Measurements from ENCODE around the gene PDPK1. TPM values are rescaled to one million over a fixed set of nuclear protein-coding genes. Genes with fewer than 3 reads are reported as not detected.
"Not testable (repeated sequence)": the region's sequence is repeated elsewhere in the genome, so short reads cannot be mapped to it uniquely, and the experiment has no call there.

Gene PDPK1
- polyA plus RNA-seq, 1 experiment, result 32.4 TPM

- POLR2A ChIA-PET; H3K27me3 ChIP-seq (ENCODE audit: control insufficient read depth, insufficient read depth, low read length); DNase-seq (ENCODE audit: low read depth, low spot score); H3K27ac ChIP-seq (ENCODE audit: low read depth, low read length); H3K9me3 ChIP-seq (ENCODE audit: control insufficient read depth, insufficient read depth, low read length); CTCF ChIA-PET; H3K4me3 ChIP-seq (ENCODE audit: low read depth, low read length): not testable (repeated sequence)
Measured at GRCh38 chr16:2632291-2632690, 94.5 kb downstream of the PDPK1 start.

DNA sequence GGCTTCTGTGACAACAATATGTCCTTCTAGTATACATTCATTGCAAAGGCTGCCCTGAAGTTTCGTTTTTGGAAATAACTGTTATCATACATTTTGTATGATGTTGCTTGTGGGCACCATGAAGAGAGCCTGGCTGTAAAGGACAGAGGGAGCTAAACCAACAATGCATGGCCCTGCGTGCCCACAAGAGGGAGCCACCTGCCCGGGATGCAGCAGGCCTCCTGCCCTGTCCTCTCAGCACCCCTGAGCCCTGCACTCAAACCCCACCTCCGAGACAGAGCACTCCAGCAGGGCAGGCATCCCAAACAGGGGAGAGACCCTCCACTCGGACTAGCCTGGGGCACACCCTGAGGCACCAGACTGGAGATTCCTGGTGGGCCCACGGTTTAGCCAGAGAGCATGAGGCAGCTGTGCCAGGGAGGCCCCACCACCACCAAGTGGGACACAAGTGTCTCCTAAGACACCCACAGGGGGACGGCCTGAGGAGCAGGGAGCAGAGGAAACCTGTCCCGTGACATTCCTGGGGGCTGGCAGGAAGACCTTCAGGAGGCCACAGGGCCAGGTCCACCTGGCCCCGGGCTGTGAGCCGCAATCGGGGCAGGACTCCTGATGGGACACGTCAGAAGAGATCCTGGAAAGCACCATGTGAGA is 101.4 kb downstream of the PDPK1 start:
- CTCF ChIA-PET; H3K4me3 ChIP-seq (ENCODE audit: low read depth, low read length); DNase-seq (ENCODE audit: low read depth, low spot score); POLR2A ChIA-PET; H3K27me3 ChIP-seq (ENCODE audit: control insufficient read depth, insufficient read depth, low read length); H3K9me3 ChIP-seq (ENCODE audit: control insufficient read depth, insufficient read depth, low read length); H3K27ac ChIP-seq (ENCODE audit: low read depth, low read length): not testable (repeated sequence)
- peak; percentile 23; the same call in 1 of the 2 replicates for TF ChIP-seq CTCF (IDR thresholded peaks at IDR 0.05; ENCODE audit: low read depth, low read length)

DNA sequence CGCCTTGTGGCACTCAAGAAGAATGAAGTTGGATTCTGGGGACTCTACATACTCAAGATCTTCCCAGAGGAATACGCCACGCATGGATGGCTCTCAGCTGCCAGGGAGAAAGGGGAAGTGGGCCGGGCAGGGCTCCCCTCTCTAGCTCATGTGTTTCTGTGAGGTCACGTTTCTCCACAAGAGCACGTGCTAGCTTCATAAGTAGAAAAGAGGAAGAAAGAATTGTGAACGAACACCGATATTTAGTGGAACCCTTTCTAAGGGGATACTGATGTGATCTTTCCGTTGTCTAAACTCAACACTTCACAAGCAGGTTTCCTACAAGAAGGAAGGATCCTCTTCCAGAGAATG is 101.9 kb downstream of the PDPK1 start:
- H3K27me3 ChIP-seq (ENCODE audit: control insufficient read depth, insufficient read depth, low read length); DNase-seq (ENCODE audit: low read depth, low spot score); CTCF ChIA-PET; H3K27ac ChIP-seq (ENCODE audit: low read depth, low read length); H3K4me3 ChIP-seq (ENCODE audit: low read depth, low read length); H3K9me3 ChIP-seq (ENCODE audit: control insufficient read depth, insufficient read depth, low read length); POLR2A ChIA-PET: not testable (repeated sequence)

DNA sequence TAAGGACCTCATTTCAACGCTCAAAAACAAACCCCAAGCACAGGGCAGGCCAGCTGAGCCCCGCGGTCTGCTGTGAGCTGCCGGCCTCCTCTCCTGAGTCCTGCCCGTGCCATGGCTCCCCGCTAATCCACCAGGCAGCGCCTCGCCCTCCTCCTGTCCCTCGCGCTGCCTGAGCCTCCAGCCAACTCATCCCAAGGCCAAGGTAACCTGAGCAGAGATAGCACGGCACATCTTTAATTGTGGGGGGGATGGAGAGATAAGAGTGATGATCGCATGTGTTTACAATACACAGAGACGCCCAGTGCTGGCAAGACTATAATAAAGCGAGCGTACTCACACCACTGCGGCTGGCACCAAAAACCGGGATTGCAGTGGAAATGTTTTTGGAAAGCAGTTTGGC is 104.7 kb downstream of the PDPK1 start:
- POLR2A ChIA-PET; CTCF ChIA-PET; H3K27me3 ChIP-seq (ENCODE audit: control insufficient read depth, insufficient read depth, low read length); DNase-seq (ENCODE audit: low read depth, low spot score); H3K9me3 ChIP-seq (ENCODE audit: control insufficient read depth, insufficient read depth, low read length); H3K27ac ChIP-seq (ENCODE audit: low read depth, low read length); H3K4me3 ChIP-seq (ENCODE audit: low read depth, low read length): not testable (repeated sequence)

DNA sequence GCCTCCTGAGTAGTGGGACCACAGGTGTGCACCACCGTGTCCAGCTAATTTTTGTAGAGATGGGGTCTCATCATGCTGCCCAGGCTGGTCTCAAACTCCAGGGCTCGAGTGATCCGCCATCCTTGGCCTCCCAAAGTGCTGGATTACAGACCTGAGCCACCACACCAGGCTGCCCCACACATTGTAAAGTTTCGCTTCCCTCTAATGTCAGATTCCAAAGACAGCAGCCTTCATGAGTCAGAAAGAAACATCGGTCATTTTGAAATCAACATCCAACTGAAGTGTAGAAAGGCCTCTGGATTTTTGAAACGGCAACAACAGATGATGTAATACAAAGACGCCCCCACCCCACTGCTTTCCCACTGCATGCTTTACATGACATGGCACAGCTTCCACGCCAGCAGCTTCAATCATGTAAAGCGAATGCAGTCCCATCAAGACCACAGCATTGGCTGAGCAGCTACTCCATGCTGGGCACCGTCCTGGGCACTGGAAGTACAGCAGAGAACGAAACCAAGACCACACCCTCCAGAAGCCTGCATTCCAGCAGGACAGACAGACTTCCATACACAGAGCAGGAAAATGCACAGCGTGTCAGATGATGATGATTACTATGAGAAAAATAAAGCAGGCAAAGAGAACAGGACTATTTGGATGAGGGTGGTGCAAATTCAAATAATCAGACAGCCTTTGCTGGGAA is 107.1 kb downstream of the PDPK1 start:
- H3K4me3 ChIP-seq (ENCODE audit: low read depth, low read length); H3K9me3 ChIP-seq (ENCODE audit: control insufficient read depth, insufficient read depth, low read length); CTCF ChIA-PET; H3K27me3 ChIP-seq (ENCODE audit: control insufficient read depth, insufficient read depth, low read length); H3K27ac ChIP-seq (ENCODE audit: low read depth, low read length); DNase-seq (ENCODE audit: low read depth, low spot score); POLR2A ChIA-PET: not testable (repeated sequence)

DNA sequence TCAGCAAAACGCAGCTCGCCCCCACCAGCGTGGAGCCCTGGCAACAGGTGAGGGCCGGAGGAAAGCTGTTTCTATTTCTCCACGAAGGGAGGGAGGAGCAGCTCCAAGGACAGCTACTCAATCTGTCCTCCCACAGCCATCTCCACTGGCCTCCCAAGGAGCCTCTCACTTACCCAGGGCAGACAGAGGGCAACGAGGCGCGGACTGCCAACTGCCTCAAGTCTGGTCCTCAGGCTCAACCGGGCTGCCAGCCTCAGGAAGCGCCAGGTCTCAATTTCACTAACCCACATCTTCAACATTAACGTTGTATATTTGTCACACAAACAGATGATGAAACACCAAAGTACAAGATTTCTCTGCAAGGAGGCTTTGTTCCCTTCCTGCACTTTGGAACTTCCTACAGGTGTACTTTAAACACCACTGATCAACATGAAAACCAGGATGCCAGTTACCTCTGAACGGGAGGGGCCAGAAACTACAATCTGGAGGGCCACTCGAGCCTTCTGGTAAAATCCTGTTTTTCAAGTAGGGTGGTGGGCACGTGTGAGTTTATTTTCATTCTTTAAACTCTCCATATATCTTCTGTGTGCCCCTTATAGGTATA is 113.5 kb downstream of the PDPK1 start:
- H3K27ac ChIP-seq (ENCODE audit: low read depth, low read length); H3K27me3 ChIP-seq (ENCODE audit: control insufficient read depth, insufficient read depth, low read length); CTCF ChIA-PET; DNase-seq (ENCODE audit: low read depth, low spot score); H3K4me3 ChIP-seq (ENCODE audit: low read depth, low read length); H3K9me3 ChIP-seq (ENCODE audit: control insufficient read depth, insufficient read depth, low read length); POLR2A ChIA-PET: not testable (repeated sequence)

Small RNAs within 50 kb of the gene (small RNA-seq; reads per million reads assigned to genes)
- not detected for gene AC093525.1 (ENCODE audit: insufficient read length, low read depth)
- gene MIR3178 (ENCODE audit: insufficient read length, low read depth), result not detected

Other genes starting within 250 kb of the PDPK1 start
- gene ABCA3, start 197.3 kb upstream of the PDPK1 start, polyA plus RNA-seq (2011; rRNA removed), result 0.06 and 0.30 TPM in 2 replicates
- 2.3 and 2.5 TPM in 2 replicates for gene CCNF, start 108.6 kb upstream of the PDPK1 start, polyA plus RNA-seq (2011; rRNA removed)
- 1.8 TPM in 2 replicates for gene TEDC2, start 77.9 kb upstream of the PDPK1 start, polyA plus RNA-seq (2011; rRNA removed)
- gene NTN3, start 66.7 kb upstream of the PDPK1 start, polyA plus RNA-seq (2011; rRNA removed), result 0.31 and 0.38 TPM in 2 replicates
- 6.0 and 6.4 TPM in 2 replicates for gene TBC1D24, start 62.9 kb upstream of the PDPK1 start, polyA plus RNA-seq (2011; rRNA removed)
- gene ATP6V0C, start 24.1 kb upstream of the PDPK1 start, polyA plus RNA-seq (2011; rRNA removed), result 11.0 and 19.9 TPM in 2 replicates
- 7.7 and 11.9 TPM in 2 replicates for gene AMDHD2, start 17.6 kb upstream of the PDPK1 start, polyA plus RNA-seq (2011; rRNA removed)
- gene CEMP1, start 6.6 kb upstream of the PDPK1 start, polyA plus RNA-seq (2011; rRNA removed), result not detected in 2 replicates
- gene KCTD5, start 144.5 kb downstream of the PDPK1 start, polyA plus RNA-seq (2011; rRNA removed), result 27.7 and 27.8 TPM in 2 replicates
- 0.32 and 0.46 TPM in 2 replicates for gene PRSS27, start 182.2 kb downstream of the PDPK1 start, polyA plus RNA-seq (2011; rRNA removed)
- 80.5 and 116 TPM in 2 replicates for gene SRRM2, start 214.6 kb downstream of the PDPK1 start, polyA plus RNA-seq (2011; rRNA removed)
- 146 and 230 TPM in 2 replicates for gene ELOB, start 239.3 kb downstream of the PDPK1 start, polyA plus RNA-seq (2011; rRNA removed)
- gene PRSS33, start 249.5 kb downstream of the PDPK1 start, polyA plus RNA-seq (2011; rRNA removed), result not detected in 2 replicates

Data from AG04450 (cell line).